Activated CD4-positive, alpha-beta T cell treated with anti-CD3 and anti-CD28 coated beads, Interleukin-2, Interleukin-6, amounts not matched to agents 100 ng/mL and 50 ng/mL, durations not matched to agents 16 hours and 8 hours (primary cell): ENCODE results near the gene PIGH.
A peak's percentile ranks its signal among the peaks of the same experiment; 100 is the strongest.
"Not testable (repeated sequence)": the region's sequence is repeated elsewhere in the genome, so short reads cannot be mapped to it uniquely, and the experiment has no call there.

ENCODE experiments used
- DNase-seq: peaks from one replicate; pipeline ENCODE4 v3.0.0-alpha.2; 2020

PIGH gene

GRCh38 chr14:67544590-67544989, 55.5 kb downstream of the PIGH start:
- no peak for DNase-seq

DNA sequence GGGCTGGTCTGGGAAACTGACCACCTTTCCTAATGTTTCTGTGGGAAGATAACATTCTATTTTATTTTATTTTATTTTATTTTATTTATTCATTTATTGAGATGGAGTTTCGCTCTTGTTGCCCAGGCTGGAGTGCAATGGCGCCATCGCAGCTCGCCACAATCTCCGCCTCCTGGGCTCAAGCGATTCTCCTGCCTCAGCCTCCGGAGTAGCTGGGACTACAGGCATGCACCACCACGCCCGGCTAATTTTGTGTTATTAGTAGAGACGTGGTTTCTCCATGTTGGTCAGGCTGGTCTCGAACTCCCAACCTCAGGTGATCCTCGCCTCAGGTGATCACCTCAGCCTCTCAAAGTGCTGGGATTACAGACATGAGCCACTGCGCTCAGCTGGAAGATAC, 57.4 kb downstream of the PIGH start:
- not testable (repeated sequence) for DNase-seq

DNA sequence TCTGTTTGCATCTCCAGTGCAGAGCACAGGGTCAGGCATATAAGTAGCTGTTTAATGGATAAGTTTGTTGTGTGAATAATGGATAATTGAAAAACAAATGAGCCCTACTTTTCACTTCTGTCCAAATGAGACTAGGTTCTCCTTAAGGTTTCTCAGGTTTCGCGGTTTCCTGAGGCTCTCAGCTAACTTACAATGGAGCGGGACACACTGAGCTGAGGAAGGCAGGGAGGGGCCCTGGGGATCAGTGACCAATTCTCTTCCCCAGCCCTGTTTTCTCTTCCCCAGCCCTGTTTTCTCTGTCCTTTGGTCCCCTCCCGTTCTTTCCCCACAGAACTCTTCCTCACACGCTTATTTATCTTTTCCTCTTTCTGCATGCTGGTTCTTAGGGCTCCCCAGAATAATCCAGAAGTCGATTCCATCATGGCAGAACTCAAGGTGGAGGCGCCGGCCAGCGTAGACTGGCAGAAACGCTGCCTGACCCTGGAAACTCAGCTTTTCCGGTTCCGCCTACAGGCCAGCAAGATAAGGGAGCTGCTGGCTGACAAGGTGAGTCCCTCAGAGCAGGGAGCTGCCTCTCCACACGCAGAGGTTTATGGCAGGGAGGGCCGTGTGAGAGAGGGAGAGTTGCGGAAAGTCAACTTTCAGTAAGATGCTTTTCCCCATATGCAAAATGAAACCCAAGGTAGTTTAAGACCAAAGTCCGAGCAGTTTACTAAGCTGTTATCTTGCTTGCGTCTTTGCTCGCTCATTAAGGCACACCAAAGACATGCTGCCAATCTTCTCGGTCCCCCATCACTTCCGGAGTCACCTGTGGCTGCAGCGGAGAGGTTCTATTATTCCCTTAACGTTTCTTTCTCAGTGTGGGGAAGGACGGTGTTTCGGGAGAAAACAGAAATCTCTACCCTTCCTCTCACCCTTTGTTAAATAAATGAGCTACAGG, 58.4 kb downstream of the PIGH start:
- DNase-seq = peak; percentile 20
